ENCODE data around the gene RHOBTB1. TPM values are rescaled to one million over a fixed set of nuclear protein-coding genes. Genes with fewer than 3 reads are reported as not detected.

RHOBTB1 gene
- total RNA-seq, 1 donor from 2014 or later: 21.5 TPM

- peaks cover 10% of the 10 kb centered on the region for H3K27me3 ChIP-seq
- no peaks in the 10 kb centered on the region for H3K79me2 ChIP-seq (ENCODE audit: low read depth)
- peaks cover 2% of the 10 kb centered on the region for H3K36me3 Mint-ChIP-seq
- DNase-seq (ENCODE audit: low spot score): no peak
- H3F3A ChIP-seq (ENCODE audit: low read depth): peaks cover 7% of the 10 kb centered on the region
- no peaks in the 10 kb centered on the region for H4K20me1 ChIP-seq (ENCODE audit: low read depth)
- no peaks in the 10 kb centered on the region for H3K9me3 ChIP-seq (ENCODE audit: low read depth)
- H2AFZ ChIP-seq (replicated peaks): peak overlapping the region; percentile 79
- no peaks in the 10 kb centered on the region for H3K4me1 ChIP-seq
- peak overlapping the region; percentile 90 for H3K4me3 Mint-ChIP-seq
- peak overlapping the region; percentile 99 for H3K27ac Mint-ChIP-seq
- no peaks in the 10 kb centered on the region for H3K36me3 ChIP-seq
- H3K9me3 Mint-ChIP-seq: no peaks in the 10 kb centered on the region
- H3K4me3 ChIP-seq: peak overlapping the region; percentile 79
- peaks cover 22% of the 10 kb centered on the region for H3K4me1 Mint-ChIP-seq
- peak overlapping the region; percentile 87 for H3K4me2 ChIP-seq
- no peak overlapping the region for H3K27ac ChIP-seq
- H3K9ac ChIP-seq: no peak overlapping the region
- H3K27me3 Mint-ChIP-seq (ENCODE audit: insufficient read depth, low read depth): peaks cover 12% of the 10 kb centered on the region
- TF ChIP-seq EZH2phosphoT487 (IDR thresholded peaks at IDR 0.05) (no peak), EZH2 (IDR thresholded peaks at IDR 0.05) (no peak), CTCF (IDR thresholded peaks at IDR 0.05) (no peak)
Observed at GRCh38 chr10:60942788-60943315, 1.1 kb downstream of the RHOBTB1 start.

GRCh38 chr10:60942134-60942787, 1.7 kb downstream of the RHOBTB1 start:
- no peaks in the 10 kb centered on the region for H4K20me1 ChIP-seq (ENCODE audit: low read depth)
- H3K4me3 ChIP-seq: no peak overlapping the region
- H3F3A ChIP-seq (ENCODE audit: low read depth): peaks cover 7% of the 10 kb centered on the region
- H3K9me3 Mint-ChIP-seq: no peaks in the 10 kb centered on the region
- H3K4me3 Mint-ChIP-seq: peak overlapping the region; percentile 90
- no peaks in the 10 kb centered on the region for H3K79me2 ChIP-seq (ENCODE audit: low read depth)
- H3K27ac ChIP-seq: no peak overlapping the region
- no peak overlapping the region for H2AFZ ChIP-seq (replicated peaks)
- peaks cover 2% of the 10 kb centered on the region for H3K36me3 Mint-ChIP-seq
- H3K4me2 ChIP-seq: no peak overlapping the region
- no peaks in the 10 kb centered on the region for H3K4me1 ChIP-seq
- peaks cover 12% of the 10 kb centered on the region for H3K27me3 Mint-ChIP-seq (ENCODE audit: insufficient read depth, low read depth)
- H3K9me3 ChIP-seq (ENCODE audit: low read depth): no peaks in the 10 kb centered on the region
- peaks cover 22% of the 10 kb centered on the region for H3K4me1 Mint-ChIP-seq
- DNase-seq (ENCODE audit: low spot score): no peak
- no peak overlapping the region for H3K9ac ChIP-seq
- no peak overlapping the region for H3K27ac Mint-ChIP-seq
- no peak for TF ChIP-seq EZH2phosphoT487 (IDR thresholded peaks at IDR 0.05)
- no peak for TF ChIP-seq CTCF (IDR thresholded peaks at IDR 0.05)
- TF ChIP-seq EZH2 (IDR thresholded peaks at IDR 0.05): no peak
- peaks cover 10% of the 10 kb centered on the region for H3K27me3 ChIP-seq
- no peaks in the 10 kb centered on the region for H3K36me3 ChIP-seq

GRCh38 chr10:60940446-60940845, 3.5 kb downstream of the RHOBTB1 start:
- Histone ChIP-seq H3K9me3 (ENCODE audit: low read depth) (no peaks in the 10 kb centered on the region), H4K20me1 (ENCODE audit: low read depth) (no peaks in the 10 kb centered on the region), H3K27ac (no peak overlapping the region), H3K79me2 (ENCODE audit: low read depth) (no peaks in the 10 kb centered on the region), H3K4me3 (no peak overlapping the region), H3K9ac (no peak overlapping the region), H2AFZ (replicated peaks) (no peak overlapping the region), H3K4me1 (no peaks in the 10 kb centered on the region), H3K4me2 (no peak overlapping the region), H3K36me3 (no peaks in the 10 kb centered on the region), H3K27me3 (peaks cover 7% of the 10 kb centered on the region), H3F3A (ENCODE audit: low read depth) (peaks cover 6% of the 10 kb centered on the region)
- H3K4me1 Mint-ChIP-seq: peaks cover 22% of the 10 kb centered on the region
- H3K27ac Mint-ChIP-seq: no peak overlapping the region
- DNase-seq (ENCODE audit: low spot score): no peak
- TF ChIP-seq CTCF (IDR thresholded peaks at IDR 0.05) (no peak), EZH2 (IDR thresholded peaks at IDR 0.05) (no peak), EZH2phosphoT487 (IDR thresholded peaks at IDR 0.05) (no peak)
- H3K4me3 Mint-ChIP-seq: no peak overlapping the region
- no peaks in the 10 kb centered on the region for H3K9me3 Mint-ChIP-seq
- peaks cover 6% of the 10 kb centered on the region for H3K27me3 Mint-ChIP-seq (ENCODE audit: insufficient read depth, low read depth)
- peaks cover 2% of the 10 kb centered on the region for H3K36me3 Mint-ChIP-seq
